HEK293T (cell line): ENCODE results near the gene FOXN1.

Experiments
- CTCF ChIA-PET: fragments of 350-600 bp; formaldehyde crosslinking; extraction: SDS; loops from one replicate; lab custom pipeline; 2021; ENCODE audit warnings: antibody characterized with exemption, inconsistent platforms; lab: Yijun Ruan, JAX
- POLR2A ChIA-PET: fragments of 350-600 bp; formaldehyde crosslinking; extraction: SDS; loops from one replicate; lab custom pipeline; 2020; ENCODE audit warnings: antibody characterized with exemption, inconsistent platforms; lab: Yijun Ruan, JAX
- DNase-seq: peaks from one replicate; pipeline ENCODE4 v3.0.0; 2012; ENCODE audit warnings: mixed read lengths; ENCODE audit errors: extremely low spot score
- ARNT ChIP-seq: fragments of 450-650 bp; IDR thresholded peaks from 2 replicates; pipeline ENCODE4 v1.6.1; 2017; ENCODE audit warnings: mild to moderate bottlenecking
- BHLHE40 ChIP-seq: fragments of 450-650 bp; IDR thresholded peaks from 2 replicates; pipeline ENCODE4 v1.6.1; 2016; ENCODE audit warnings: mild to moderate bottlenecking, moderate library complexity, borderline replicate concordance
- CTBP1 ChIP-seq: fragments of 450-650 bp; IDR thresholded peaks from 2 replicates; pipeline ENCODE4 v1.6.1; 2016; ENCODE audit warnings: borderline replicate concordance
- ELF4 ChIP-seq: fragments of 450-650 bp; IDR thresholded peaks from 2 replicates; pipeline ENCODE4 v1.6.1; 2017; ENCODE audit warnings: antibody characterized with exemption
- FOXA1 ChIP-seq: fragments of 450-650 bp; IDR thresholded peaks from 2 replicates; pipeline ENCODE4 v1.6.1; 2016; ENCODE audit warnings: mild to moderate bottlenecking
- FOXK2 ChIP-seq: fragments of 450-650 bp; IDR thresholded peaks from 2 replicates; pipeline ENCODE4 v1.6.1; 2016; ENCODE audit warnings: mild to moderate bottlenecking
- FOXM1 ChIP-seq: fragments of 450-650 bp; IDR thresholded peaks from 2 replicates; pipeline ENCODE4 v1.6.1; 2017; ENCODE audit warnings: mild to moderate bottlenecking, borderline replicate concordance
- HDGF ChIP-seq: fragments of 450-650 bp; IDR thresholded peaks from 2 replicates; pipeline ENCODE4 v1.6.1; 2017; ENCODE audit warnings: antibody characterized with exemption, borderline replicate concordance
- L3MBTL2 ChIP-seq: fragments of 450-650 bp; conservative IDR thresholded peaks from 2 replicates; pipeline ENCODE4 v1.6.1; 2016; ENCODE audit warnings: mild to moderate bottlenecking
- LEF1 ChIP-seq: fragments of 450-650 bp; IDR thresholded peaks from 2 replicates; pipeline ENCODE4 v1.6.1; 2017; ENCODE audit warnings: mild to moderate bottlenecking, borderline replicate concordance
- NFRKB ChIP-seq: fragments of 450-650 bp; IDR thresholded peaks from 2 replicates; pipeline ENCODE4 v1.6.1; 2016; ENCODE audit warnings: mild to moderate bottlenecking, moderate library complexity
- SP1 ChIP-seq: fragments of 450-650 bp; IDR thresholded peaks from 2 replicates; pipeline ENCODE4 v1.6.1; 2017
- SUZ12 ChIP-seq: fragments of 450-650 bp; IDR thresholded peaks from 2 replicates; pipeline ENCODE4 v1.6.1; 2016; ENCODE audit warnings: mild to moderate bottlenecking
- TARDBP ChIP-seq: fragments of 450-650 bp; IDR thresholded peaks from 2 replicates; pipeline ENCODE4 v1.6.1; 2016
- ZNF384 ChIP-seq: fragments of 450-650 bp; IDR thresholded peaks from 2 replicates; pipeline ENCODE4 v1.6.1; 2016
- TF ChIP-seq, protein P1 (sequence below): fragments of 450-650 bp; IDR thresholded peaks from 2 replicates; pipeline ENCODE4 v1.6.1; 2016

FOXN1 gene

DNA sequence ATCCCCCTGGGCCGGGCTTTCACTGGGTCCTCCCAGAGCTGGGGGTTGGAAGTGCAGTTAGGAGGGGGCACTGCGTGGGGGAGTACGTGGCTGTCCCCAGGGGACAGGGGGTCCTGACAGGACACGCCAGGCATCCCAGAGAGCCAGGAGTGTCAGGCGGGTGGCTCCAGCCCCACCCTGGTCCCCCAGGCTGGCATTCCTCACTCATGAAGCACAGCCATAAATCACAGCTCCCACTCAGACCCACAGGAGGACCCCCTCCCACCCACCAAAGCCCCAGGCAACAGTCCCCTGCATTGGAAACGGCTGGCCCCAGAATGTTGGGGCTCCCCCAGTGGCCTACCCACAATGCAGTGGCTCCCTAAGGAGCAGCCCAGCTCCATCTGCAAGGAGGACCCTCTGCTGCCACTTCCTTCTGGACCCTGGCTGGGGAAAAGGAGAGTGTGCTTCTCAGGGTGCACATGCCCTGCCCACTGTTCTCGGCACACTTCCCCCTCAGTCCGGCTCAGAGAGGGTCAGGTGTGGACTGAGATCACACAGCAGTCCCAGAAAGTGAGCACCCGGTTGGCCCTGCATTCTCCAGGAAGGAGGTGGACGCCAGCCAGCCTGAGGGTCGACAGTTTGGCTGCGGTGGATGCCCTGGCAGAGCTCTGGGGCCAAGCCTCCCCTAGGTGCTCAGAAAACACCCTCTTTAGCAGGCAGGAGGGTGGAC is 7.3 kb upstream of the FOXN1 start:
- TF ChIP-seq SUZ12, result no peak
- TF ChIP-seq ELF4, result no peak
- no peak for TF ChIP-seq HDGF
- TF ChIP-seq FOXK2, result no peak
- TF ChIP-seq NFRKB, result no peak
- no peak for TF ChIP-seq LEF1
- no peak for TF ChIP-seq CTBP1
- TF ChIP-seq ZNF384, result no peak
- TF ChIP-seq FOXM1, result no peak
- TF ChIP-seq SP1, result no peak
- TF ChIP-seq ARNT, result no peak
- TF ChIP-seq FOXA1, result no peak
- TF ChIP-seq TARDBP, result no peak
- TF ChIP-seq, protein P1, sequence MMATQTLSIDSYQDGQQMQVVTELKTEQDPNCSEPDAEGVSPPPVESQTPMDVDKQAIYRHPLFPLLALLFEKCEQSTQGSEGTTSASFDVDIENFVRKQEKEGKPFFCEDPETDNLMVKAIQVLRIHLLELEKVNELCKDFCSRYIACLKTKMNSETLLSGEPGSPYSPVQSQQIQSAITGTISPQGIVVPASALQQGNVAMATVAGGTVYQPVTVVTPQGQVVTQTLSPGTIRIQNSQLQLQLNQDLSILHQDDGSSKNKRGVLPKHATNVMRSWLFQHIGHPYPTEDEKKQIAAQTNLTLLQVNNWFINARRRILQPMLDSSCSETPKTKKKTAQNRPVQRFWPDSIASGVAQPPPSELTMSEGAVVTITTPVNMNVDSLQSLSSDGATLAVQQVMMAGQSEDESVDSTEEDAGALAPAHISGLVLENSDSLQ, result no peak
- TF ChIP-seq BHLHE40, result no peak
- DNase-seq, result no peak
- ChIA-PET CTCF (no interaction called here), POLR2A (interaction anchor here (1.6 kb wide), 1 partner anchor 54 kb away, joined by 4 read pairs; the partner anchor contains the start of gene UNC119)

DNA sequence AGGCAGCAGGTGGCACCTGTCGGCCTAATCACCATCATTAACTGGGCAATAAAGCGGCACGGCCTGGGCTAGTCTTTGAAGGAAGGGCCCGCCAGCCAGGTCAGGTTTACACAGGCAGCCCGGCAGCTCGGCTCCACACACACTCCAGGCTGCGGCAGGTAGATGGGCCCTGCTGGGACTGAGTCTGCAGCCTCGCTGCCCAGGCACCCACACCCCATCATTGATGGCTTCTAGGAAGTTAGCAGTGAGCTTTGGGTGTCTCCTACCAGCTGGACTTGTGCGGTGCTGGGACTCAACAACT is 6.8 kb upstream of the FOXN1 start:
- POLR2A ChIA-PET, result interaction anchor here (1.6 kb wide), 1 partner anchor 54 kb away, joined by 4 read pairs; the partner anchor contains the start of gene UNC119
- DNase-seq, result no peak
- CTCF ChIA-PET, result interaction anchor here (1.3 kb wide), 1 partner anchor 42 kb away, joined by 4 read pairs; no protein-coding TSS in a partner anchor
- TF ChIP-seq SP1 (no peak), FOXA1 (no peak), FOXK2 (no peak), SUZ12 (no peak), LEF1 (no peak), ARNT (no peak)

DNA sequence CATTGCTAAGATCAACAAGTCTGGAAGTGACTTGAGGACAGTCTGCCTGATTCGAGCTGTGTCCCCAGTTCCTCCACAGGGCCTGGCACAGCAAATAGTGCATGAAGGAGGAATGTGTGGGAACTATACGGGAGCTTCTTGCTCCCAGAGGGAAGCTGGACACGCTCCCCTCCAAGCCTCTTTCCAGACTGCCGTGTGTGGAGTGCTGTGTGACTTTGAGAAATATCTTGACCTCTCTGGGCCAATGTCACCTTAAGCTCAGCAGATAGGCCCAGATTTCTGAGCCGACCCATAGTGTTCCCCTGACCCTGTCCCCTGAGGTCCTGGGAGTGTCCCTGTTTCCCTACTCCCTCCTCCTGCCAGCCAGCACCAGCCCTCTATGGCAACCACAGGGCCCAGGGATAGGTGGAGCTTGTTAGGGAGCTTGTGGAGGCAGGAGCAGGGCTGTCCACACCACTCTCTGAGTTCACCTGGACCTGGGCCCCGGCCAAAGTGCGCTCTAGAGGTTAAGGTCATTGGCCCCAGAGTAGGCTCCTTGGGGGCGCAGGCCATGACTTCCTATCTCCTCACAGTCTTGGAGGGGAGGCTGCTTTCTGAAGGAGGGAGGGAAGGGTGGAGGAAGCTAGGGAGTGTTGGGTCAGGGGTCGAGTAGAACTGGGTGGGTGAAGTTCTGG is 6.3 kb upstream of the FOXN1 start:
- TF ChIP-seq FOXM1 (no peak), ZNF384 (no peak), HDGF (no peak), NFRKB (no peak), ELF4 (no peak), SP1 (no peak), SUZ12 (no peak), L3MBTL2 (no peak), CTBP1 (no peak), FOXA1 (no peak), FOXK2 (no peak), TARDBP (no peak), ARNT (no peak), BHLHE40 (no peak), LEF1 (no peak)
- TF ChIP-seq, protein P1, result no peak
- POLR2A ChIA-PET, result interaction anchor here (1.1 kb wide), 1 partner anchor 38 kb away, joined by 3 read pairs; no protein-coding TSS in a partner anchor
- no peak for DNase-seq
- CTCF ChIA-PET, result interaction anchor here (0.6 to 1.3 kb wide), 2 partner anchors 41 to 697 kb away, joined by 4 to 8 read pairs; no protein-coding TSS in a partner anchor

DNA sequence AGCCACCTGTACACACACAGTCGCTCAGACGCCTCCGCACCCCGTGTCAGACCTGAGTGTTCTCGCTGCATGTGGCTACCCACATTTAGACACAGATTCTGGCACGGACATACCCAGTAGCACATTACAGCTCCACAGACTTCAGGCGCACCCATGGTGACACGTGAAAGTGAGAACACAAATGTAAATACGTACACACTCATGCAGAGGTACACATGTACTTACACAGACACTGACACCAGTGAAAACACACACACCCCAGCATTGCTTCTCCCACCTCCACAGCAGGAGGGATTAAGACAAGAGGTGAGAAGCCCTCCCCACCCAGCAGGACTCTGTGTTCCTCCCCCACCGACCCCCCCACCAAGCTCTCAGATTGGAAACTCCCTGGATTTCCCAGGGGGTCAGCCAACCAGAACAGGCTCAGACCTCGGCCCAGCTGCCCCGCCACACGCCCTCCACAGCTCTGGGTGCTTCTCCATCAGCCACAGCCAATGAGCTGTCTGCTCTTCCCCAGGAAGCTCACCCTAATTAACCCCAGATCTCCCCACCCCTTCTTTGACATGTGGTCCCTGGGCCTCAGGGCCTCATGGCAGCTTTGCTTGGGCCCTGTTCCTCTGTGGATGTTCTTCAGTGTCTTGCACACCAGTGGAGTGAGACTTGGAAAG is 5.3 kb upstream of the FOXN1 start:
- ChIA-PET CTCF (interaction anchor here (0.6 to 1.3 kb wide), 2 partner anchors 34 to 40 kb away, joined by 3 to 4 read pairs; no protein-coding TSS in a partner anchor), POLR2A (interaction anchor here (0.6 to 1.1 kb wide), 2 partner anchors 37 to 102 kb away, joined by 3 read pairs; no protein-coding TSS in a partner anchor)
- no peak for TF ChIP-seq NFRKB
- no peak for TF ChIP-seq SP1
- no peak for TF ChIP-seq HDGF
- TF ChIP-seq LEF1, result no peak
- TF ChIP-seq TARDBP, result no peak
- TF ChIP-seq, protein P1, result no peak
- TF ChIP-seq CTBP1, result no peak
- no peak for TF ChIP-seq SUZ12
- no peak for TF ChIP-seq FOXM1
- TF ChIP-seq ELF4, result no peak
- TF ChIP-seq FOXK2, result no peak
- TF ChIP-seq L3MBTL2, result no peak
- no peak for TF ChIP-seq BHLHE40
- no peak for TF ChIP-seq ZNF384
- no peak for TF ChIP-seq FOXA1
- no peak for TF ChIP-seq ARNT
- DNase-seq, result no peak
